Cardiac fibroblast (primary cell): Measurements from ENCODE around the gene SIAH1.
"Not testable (repeated sequence)": the region's sequence is repeated elsewhere in the genome, so short reads cannot be mapped to it uniquely, and the experiment has no call there.

Experiments
- DNase-seq, 2 donors: peaks; one replicate each; pipeline versions ENCODE4 v3.0.0 to v3.0.0-alpha.2; 2010; ENCODE audit warnings: low read depth in 2 of 2
- H3K4me3 ChIP-seq, 2 donors: replicated peaks in 1 of 2; 1 replicate in 1 of 2; 2 replicates in 1 of 2; pipeline ENCODE4 v1.5.1; 2011; ENCODE audit warnings: low read depth in 2 of 2, low read length in 2 of 2, mild to moderate bottlenecking in 2 of 2, moderate library complexity in 1 of 2
- CTCF ChIP-seq: IDR thresholded peaks from one replicate; pipeline ENCODE4 v1.5.1; 2011; ENCODE audit warnings: low read depth, mild to moderate bottlenecking, low read length, inconsistent platforms

SIAH1 gene

DNA sequence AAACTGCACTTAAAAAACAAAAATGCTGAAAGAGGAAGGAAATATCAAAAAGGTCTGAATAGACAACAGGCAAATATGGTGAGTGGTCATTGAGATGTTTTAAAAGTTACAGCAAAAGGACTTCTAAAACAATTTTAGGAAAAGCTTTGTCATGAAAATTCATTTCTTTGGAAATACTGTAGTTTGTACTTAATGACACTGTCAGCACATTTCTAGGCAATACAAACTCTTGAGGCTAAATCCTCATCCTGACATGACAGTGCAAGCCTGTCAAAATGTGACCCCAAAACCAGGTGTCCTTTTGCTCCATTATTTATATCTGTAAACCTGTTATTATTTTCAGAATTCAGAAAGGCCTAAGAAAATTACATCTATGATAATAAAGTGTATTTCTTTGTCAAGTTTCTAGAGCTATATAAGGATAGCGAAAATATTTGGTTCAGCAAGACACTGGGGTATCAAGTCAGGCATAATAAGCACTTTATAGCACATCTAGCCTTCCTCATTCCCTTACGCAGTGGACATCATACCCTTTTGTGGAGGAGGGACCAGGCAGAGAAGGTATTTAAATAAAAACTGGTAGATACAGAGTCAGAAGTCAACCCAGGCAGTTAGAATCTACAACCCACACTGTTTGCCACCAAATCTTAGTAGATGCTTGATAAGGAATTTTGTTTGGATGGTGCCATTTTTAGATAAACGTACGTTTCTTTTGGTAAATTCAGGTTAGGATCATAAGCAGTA is 28.4 kb downstream of the SIAH1 start:
- no peak for TF ChIP-seq CTCF
- H3K4me3 ChIP-seq, result no peak overlapping the region
- no peak for DNase-seq

DNA sequence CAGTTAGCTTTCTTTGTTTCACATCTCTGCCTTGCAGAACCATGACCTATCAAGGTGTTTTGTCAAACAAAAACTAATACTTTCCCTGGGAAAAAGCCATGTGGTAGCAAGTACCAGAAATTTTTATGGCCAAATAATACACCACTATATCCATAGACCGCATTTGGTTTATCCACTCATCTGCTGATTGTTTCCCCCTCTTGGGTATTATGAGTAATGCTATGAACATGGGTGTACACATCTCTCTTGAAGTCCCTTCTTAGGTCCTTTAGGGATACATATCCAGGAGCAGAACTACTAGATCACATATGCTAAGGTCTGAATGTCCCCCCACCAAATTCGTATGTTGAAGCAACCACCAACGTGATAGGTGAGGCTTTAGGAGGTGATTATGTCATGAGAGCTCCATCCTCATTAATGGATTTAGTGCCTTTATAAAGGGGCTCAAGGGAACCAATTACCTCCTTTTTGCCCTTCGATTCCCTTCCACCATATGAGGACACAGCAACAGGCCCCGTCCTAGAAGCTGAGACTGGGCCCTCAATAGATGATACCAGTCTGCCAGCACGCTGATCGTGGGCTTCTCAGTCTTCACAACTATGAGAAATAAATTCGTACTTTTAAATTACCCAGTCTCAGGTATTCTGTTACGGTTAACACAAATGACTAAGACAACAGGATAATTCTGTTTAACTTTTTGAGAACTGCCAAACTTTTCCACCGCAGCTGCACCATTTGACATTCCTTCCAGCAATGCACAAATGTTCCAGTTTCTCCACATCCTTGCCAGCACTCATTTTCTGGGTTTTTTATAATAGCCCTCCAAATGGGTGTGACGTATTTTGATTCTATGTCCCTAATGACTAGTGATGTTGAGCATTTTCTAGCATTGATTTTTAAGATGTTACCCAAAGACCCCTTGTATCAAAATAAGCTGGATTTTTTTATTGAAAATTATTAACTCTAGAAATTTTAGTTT is 30.0 kb downstream of the SIAH1 start:
- TF ChIP-seq CTCF, result no peak
- DNase-seq, result peak in 1 of 2 donors; percentile 47
- H3K4me3 ChIP-seq, result no peak overlapping the region

- DNase-seq, result not testable (repeated sequence)
These were observed 30.8 kb downstream of the SIAH1 start for GRCh38 chr16:48354385-48354784.

GRCh38 chr16:48353565-48354163 is 31.5 kb downstream of the SIAH1 start:
- no peak overlapping the region for H3K4me3 ChIP-seq
- DNase-seq, result peak; percentile 81 to 85
- TF ChIP-seq CTCF, result peak; percentile 91

More at GRCh38 chr16:48354385-48354784, 30.8 kb downstream of the SIAH1 start:
- H3K4me3 ChIP-seq, result not testable (repeated sequence)

DNA sequence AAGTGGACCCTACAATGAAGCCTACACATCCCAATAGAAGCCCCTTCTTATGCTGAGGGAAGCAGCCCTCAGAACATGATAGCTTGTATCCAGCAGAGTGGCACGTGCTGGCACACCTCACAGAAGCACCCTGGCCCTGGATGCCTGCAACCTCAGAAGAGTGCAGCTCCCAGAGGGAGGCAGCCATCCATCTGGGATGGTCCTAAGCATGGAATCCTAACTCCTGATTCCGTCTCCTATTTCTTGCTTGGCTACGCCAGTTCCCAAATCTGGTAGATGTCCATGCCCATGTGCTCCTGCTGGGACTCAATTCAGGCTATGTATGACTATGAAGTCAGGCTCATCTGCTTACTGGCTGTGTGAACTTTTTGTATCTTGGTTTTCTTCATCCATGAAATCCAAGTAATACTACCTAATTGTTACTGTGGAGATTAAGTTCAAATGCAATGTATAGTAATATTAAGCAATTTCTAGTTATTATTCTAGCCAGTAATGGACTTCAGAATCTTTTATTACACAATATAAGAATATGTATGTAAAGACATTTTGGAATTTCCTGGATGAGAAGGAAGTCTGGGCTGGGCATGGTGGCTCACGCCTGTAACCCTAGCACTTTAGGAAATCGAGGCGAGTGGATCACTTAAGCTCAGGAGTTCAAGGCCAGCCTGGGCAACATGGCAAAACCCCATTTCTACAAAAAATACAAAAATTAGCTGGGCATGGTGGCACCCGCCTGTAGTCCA is 32.4 kb downstream of the SIAH1 start:
- DNase-seq, result peak in 1 of 2 donors; percentile 20
- H3K4me3 ChIP-seq, result no peak overlapping the region
- TF ChIP-seq CTCF, result no peak

DNA sequence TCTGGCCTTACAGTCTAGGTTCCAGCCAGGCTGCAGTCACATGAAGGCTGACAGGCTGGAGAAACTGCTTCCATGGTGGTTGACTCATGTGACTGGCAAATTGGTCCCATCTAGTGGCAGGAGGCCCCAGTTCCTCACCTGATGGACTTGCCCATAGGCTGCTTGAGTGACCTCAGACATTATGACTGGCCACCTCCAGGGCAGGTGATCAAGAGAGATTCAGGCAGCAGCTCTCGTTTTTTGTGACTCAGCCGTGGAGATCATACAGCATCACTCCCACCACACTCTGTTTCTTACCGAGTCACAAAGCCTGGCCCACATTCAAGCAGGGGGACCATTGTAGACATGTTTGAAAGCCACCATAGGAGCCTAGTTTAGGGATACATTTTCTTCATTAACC is 34.5 kb downstream of the SIAH1 start:
- DNase-seq, result no peak
- no peak for TF ChIP-seq CTCF
- H3K4me3 ChIP-seq, result no peak overlapping the region
